Activated naive CD8-positive, alpha-beta T cell treated with anti-CD3 and anti-CD28 coated beads, Interleukin-2, amount 50 U/mL, for 16 hours (primary cell): ENCODE measurements around the gene LLPH.
"Not testable (repeated sequence)": the region's sequence is repeated elsewhere in the genome, so short reads cannot be mapped to it uniquely, and the experiment has no call there.

Experiments
- DNase-seq: peaks from one replicate; pipeline ENCODE4 v3.0.0-alpha.2; 2020; ENCODE audit warnings: low read depth, low spot score

LLPH gene

DNA sequence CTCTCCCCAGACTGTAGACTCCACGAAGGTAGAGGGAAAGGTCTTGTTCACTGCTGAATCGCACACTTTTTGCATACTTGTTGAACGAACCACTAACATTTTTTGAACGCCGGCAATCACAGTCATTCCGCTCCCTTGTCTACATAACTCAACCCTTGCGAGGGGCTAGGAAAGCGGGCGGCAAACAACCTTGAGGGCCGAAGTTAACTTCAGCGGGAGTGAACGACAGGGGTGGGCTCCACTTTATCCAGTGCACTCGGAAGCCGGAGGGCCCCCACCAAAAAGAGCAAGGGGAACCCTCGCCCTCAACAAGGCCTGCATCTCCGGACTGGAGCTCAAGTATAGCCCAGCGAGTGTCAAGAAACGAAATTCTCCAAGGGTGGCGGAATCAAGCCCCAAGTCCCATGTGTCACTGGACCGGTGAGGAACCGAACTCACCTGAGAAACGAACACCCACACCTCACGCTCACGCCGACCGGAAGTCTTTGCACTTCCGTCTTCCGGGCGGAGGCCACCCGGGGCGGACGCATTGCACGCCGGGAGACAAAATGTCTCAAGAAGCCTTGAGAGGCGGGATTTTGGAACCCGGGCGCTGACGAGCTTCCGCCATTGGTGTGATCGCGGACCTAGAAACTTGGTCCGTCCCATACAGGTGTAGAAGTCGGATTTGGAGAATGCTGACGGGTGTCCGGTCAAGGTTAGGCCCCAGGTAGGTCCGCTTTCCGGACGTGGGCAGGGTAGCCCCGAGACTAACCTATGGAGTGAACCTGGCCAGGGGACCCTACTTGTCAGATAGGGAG lies at the start of gene LLPH:
LLPH (minus strand) TSS at position 484 of the 800 bp plus-strand sequence. CDS start 1,644 bp downstream, outside the sequence.
- peak; percentile 85 for DNase-seq

DNA sequence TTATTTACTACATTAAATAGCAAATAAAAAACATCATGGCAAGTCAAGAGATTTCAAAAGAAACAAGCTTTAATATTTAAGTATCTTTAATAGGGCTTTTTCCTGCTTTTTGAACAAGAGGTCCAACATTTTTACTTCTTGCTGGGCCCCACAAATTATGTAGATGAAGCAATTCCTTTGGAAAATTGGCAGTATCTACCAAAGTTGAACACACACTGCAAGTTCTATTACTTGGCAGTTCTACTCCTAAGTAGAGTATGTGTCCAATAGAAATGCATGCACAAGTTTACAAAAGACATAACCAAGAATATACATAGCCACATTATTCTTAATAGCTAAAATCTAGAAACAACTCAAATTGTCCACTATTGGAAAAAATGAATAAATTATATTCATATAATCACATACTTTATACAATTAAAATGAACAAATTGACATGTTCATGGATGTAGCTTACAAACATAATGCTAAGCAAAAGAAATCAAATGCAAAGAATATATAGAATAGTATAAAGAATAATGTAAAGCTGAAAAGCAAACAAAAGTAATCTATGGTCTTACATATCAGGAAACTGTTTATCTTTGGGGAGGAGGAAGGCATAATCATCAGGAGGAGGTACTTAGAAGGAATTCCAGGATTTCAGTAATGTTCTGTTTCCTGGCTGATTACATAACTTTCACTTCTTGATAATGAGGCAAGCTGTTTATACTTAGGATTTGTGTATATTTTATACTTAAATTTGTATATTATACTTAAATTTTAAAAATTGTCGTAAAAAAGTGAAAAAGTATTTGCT lies 45.8 kb upstream of the LLPH start:
- DNase-seq = no peak

DNA sequence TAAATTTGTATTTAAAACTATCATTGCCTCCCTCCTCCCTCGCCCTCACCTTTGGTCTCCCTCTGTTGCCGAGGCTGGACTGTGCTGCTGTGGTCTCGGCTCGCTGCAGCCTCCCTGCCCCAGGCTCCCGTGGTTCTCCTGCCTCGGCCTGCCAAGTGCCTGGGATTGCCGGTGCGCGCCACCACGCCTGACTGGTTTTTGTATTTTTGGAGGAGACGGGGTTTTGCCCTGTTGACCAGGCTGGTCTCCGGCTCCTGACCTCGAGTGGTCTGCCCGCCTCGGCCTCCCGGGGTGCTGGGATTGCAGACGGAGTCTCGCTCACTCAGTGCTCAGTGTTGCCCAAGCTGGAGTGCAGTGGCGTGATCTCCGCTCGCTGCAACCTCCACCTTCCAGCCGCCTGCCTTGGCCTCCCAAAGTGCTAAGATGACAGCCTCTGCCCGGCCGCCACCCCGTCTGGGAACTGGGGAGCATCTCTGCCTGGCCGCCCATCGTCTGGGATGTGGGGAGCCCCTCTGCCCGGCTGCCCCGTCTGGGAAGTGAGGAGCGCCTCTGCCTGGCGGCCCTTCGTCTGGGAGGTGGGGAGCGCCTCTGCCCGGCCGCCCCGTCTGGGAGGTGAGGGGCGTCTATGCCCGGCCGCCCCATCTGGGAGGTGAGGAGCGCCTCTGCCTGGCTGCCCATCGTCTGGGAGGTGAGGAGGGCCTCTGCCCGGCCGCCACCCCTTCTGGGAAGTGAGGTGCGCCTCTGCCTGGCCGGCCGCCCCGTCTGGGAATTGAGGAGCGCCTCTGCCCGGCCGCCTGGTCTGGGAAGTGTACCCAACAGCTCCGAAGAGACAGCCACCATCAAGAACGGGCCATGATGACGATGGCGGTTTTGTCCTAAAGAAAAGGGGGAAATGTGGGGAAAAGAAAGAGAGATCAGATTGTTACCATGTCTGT lies 44.1 kb upstream of the LLPH start:
- not testable (repeated sequence) for DNase-seq

DNA sequence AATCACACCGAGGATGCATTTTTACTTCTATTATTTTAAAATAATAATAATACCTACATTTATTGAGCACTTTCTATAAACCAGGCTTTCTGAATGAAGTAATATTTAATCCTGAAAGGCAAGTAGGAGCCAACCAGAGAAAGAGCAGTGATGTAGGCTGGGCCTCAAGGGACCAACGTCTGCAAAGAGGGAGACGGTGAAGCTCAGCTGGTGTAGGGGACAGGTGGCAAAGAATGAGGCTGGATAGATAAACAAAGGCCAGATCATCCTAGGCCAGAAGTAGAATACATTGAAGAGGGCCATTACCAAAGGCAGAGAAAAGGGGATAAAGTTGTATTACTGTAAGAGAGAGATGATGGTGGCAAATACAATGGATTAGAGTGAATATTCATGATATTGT lies 40.1 kb upstream of the LLPH start:
- no peak for DNase-seq

DNA sequence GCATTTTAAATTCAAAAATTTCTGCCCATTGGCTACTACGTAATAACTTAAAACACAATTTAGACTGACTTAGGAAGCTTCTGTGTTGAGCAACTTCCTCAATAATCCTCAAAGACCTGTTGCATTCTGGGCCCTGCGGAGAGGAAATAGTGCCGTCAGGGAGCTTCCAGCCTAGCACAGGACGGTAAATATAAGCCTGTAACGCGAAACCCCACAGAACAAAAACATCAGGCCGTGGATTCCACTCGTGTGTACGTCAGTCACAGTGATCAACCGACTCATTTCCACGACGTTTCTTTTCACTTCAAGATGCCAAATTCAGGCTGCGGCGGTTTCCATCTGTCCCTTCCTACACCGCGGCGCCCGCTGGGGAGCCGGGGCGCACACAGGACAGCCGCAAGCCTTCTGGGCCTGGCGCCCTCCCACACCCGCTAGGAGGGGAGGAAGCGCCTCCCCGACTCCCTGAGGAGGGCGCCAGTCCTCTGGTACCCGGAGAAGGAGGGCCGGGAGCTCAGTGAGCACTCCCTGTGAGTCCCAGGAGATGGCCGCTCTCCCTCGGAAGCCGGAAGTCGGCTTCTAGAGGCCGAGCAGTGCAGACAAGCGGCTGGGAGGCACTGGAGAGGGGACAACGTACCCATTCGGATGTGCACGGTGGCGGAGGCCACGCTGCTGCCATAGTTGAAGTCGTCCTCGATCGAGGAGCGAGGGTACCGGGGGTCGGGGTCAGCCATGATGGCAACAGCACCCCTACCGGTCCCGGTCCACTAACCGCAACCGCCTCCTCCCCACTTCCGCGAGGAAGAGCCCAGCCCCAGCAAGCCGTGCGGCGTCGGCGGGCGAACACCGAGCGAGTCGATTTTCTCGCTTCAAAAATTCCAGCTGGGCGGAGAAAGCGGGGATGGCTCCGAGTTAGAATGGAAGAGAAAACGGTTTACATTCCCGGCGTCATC lies 38.9 kb upstream of the LLPH start, which contains the start of gene TMBIM4:
TMBIM4 (minus strand) TSS at position 776 of the 950 bp plus-strand sequence; CDS start at position 731, 45 bp downstream.
- DNase-seq = peak; percentile 65

DNA sequence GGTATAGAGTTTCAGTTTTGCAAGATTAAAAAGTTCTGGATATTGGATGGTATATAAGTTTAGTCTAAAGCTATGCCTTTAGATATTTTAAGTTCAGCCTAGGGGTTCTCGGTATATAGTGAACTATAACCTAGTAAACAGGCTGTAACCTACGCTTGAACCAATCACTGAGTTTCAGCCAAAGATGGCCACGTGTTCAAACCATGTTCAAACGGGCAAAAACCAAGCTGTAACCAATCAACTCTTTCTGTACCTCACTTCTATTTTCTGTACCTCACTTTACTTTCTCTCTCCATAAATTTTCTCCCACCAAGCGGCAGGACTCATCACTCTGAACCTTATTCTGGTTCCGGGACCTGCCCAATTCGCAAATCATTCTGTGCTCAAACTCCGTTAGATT lies 37.9 kb upstream of the LLPH start:
- DNase-seq = no peak

DNA sequence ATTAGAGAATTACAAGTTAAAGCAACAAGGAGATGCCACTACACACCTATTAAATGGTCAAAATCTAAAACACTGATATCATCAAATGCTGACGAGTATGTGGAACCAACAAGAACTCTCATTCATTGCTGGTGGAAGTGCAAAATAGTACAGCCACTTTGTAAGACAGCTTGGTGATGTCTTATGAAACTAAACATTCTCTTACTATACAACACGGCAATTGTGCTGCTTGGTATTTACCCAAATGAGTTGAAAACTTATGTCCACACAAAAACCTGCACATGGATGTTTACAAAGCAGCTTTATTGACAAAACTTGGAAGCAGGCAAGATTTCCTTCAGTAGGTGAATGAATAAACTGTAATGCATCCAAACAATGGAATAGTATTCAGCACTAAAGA lies 36.0 kb upstream of the LLPH start:
- no peak for DNase-seq

DNA sequence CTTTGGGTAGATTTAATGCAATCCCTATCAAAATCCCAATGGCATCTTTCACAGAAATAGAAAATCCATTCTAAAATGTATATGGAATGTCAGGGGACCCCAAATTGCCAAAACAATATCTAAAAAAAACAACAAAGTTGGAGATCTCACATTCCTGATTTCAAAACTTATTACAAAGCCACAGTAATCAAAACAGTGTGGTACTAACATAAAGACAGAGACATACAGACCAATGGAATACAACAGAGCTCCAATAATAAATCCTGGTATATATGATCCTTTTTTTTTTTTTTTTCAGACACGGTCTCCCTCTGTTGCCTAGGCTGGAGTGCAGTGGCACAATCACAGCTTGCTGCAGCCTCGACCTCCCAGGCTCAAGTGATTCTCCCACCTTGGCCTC lies 34.6 kb upstream of the LLPH start:
- DNase-seq = no peak

DNA sequence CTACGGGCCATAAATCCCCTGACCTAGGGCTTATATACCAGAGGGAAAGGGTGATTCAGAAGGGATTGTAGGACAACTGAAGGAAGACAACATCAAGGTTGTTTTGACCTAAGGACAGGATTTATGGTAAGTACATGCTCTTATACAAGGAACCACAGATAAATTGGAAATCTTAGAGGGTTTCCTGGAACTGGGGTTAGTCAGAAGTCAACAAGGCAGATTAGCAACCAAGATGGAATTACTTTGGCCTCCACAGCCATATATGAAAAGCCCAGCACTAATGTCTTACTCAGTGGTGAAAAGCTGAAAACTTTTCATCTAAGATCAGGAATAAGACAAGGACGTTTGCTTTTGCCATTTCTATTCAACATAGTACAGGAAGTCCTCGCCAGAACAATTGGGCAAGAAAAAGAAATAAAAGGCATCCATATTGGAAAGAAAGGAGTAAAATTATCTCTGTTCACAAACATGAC lies 33.8 kb upstream of the LLPH start:
- no peak for DNase-seq

DNA sequence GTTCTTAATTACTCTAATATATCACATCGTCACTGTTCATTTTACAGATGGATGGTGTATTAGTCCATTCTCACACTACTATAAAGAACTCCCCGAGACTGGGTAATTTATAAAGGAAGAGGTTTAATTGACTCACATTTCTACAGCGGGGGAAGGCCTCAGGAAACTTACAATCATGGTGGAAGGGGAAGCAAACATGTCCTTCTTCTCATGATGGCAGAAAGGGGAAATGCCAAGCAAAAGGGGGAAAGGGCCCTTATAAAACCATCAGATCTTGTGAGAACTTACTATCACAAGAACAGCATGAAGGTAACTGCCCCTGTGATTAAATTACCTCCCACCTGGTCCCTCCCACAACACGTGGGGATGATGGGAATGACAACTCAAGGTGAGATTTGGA lies 32.7 kb upstream of the LLPH start:
- no peak for DNase-seq

DNA sequence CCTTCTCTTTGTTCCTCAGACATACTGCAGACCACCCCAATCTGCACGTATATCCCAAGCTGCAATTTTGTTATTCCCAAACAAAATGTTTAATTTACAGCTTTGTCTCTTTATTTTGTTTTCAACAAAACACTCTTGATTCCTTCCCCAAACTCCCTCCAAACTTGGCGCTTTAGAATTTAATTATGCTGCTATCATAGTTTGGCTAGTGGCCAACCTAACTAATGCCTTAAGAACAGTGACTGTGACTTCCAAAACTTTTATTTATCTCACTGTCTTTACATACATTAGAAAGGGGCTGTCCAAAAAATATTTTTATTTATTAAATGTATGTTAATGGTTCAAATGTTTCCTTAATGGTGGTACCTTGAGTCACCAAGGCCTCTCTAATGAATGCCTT lies 32.2 kb upstream of the LLPH start:
- DNase-seq = no peak

DNA sequence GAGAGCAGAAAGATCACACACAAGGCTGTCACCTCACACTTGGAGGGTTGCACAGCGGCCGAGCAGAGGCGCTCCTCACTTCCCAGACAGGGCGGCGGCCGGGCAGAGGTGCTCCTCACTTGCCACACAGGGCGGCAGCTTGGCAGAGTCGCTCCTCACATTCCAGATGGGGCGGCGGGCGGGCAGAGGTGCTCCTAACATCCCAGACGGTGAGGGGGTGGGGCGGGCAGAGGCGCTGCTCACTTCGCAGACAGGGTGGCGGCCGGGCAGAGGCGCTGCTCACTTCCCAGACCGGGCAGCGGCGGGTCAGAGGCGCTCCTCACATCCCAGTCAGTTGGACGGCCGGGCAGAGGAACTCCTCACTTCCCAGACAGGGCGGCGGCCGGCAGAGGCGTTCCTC lies 30.2 kb upstream of the LLPH start:
- no peak for DNase-seq

DNA sequence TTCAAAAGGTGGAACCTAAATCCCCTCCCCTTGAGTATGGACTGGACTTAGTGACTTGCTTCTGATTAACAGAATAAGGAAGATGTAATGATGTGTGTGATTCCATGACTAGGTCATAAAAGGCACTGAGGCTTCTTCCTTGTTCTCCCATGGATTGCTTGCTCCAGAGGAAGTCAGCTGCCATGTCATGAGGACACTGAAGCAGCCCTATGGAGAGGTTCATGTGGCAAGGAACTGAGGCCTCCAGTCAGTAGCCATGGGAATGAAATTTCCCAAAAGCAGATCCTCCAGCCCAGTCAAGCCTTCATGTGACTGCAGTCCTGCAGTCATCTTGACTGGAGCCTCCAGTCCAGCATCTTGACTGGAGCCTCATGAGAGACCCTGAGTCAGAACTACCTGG lies 28.6 kb upstream of the LLPH start:
- no peak for DNase-seq

DNA sequence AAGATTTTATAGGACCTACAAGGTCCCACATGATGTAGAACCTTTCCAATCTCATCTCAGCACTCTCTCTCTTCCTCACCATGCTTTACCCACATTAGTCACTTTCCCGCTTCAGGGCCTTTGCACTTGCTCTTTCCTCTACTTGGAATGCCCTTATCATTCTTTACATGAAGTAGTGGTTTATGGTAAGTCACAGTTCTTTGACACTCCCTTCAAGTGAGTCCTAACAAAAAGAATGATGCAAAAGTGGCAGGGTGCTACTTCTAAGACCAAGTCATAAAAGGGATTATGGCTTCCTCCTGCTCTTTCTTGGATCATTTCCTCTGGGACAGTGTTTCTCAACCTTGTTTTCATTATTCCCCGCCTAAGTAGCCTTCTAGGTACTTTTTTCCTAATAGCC lies 26.1 kb upstream of the LLPH start:
- DNase-seq = no peak

DNA sequence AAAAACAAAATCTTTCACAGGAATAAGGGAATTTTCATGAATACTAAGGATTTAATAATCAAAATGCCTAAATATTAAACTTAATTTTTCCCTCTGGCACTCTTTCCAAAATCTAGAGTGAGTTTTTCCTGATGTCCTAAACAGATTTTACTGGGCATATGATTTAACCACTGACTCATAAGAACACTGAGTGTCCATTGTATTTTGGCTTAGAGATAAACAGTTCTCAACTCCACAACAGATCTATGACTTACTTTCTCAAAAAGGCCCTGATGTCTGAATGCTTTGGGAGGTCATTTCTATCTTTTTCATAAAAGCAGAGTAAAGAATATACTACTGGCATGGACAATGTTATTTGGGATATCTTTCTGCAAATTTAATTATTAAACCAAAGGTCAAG lies 24.2 kb upstream of the LLPH start:
- no peak for DNase-seq

DNA sequence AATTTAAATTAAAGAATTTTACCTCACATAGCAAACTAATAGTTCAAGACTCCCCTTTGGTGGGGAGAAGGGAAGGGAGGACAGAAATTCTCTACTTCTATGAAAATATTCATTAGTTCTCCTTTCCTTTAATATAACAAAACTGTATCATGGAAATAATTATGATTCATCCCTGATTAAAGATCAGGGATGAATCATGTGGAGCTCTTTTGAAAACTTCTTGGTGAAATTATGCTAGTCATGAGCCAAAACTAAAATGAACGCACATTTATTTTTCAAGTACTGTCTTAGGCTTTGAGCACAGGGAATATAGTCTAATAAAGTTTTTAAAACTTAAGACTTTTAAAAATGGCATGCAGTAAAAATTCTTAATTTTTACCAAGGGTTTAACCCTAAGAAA lies 22.2 kb upstream of the LLPH start:
- no peak for DNase-seq

DNA sequence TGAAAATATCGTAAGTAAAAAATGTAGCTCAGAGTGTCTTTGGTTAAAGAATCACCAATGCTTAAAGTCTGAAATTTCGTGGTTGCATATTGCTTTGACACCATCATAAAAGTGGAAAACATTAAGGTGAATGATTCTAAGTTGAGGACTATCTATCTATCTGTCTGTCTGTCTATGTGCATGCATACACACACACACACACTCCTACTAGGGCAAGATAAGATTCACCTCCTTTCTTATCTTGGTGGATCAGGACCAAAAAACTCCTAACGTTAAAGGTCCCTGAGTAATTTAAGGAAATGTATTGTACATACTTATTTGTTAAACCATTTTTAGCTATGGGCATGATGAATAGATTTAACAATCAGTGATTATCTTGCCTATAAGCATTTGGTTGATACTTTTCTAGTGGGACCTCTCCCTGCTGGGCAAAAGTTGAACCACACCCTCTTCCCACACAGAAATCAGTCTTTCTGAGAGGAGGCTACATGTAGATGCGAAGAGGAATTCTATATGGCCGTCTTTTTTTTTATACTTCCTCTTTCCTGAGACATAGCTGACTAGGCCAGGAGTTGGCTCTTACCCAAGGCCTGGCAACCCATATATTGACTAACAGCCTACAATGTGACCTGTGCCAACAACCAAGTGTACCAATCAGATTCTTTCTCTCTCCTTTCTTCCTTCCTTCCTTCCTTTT lies 19.3 kb upstream of the LLPH start:
- no peak for DNase-seq

DNA sequence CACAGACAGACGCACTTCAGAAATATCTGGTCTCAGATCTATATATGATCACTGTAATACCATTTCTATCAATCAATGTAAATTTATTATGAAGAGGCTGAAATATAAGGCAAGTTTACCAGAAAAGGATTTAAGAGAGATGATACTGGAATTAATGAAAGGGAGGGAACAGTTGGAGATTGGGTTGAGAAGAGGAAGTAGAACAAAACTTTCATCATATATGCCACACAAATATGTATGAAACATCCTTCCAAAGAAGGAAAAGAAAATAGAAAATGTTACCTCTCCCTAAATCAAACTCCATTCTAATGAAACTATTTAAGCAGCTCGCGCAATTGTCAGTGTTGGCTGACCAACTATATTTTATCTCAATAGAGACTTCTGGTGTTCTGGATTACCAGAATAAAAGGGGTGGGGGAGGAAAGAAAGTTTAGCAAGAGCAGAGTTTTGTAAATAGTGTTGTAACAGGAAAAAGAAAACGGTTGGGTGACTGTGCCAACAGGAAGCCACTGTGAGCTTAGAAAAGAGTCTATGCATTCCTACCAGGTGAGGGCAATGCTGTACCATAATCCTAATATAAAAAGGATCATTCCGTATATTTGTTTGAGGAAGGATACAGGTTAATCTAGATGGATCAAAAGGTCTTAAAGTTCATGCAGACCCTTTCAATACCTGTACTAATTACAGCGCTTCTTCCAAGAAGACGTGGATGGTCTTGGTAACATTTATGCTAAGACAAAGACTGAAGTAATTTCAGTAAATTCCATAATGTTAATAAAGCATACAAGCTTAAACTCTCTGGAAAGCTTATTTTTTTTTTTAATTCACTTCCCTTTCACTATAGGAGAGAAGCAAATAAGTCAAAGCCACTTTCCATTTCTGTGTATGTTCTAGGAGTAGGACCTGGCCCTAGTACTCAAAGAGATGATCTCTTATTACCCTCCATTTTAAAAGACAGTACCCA lies 14.5 kb upstream of the LLPH start:
- no peak for DNase-seq

DNA sequence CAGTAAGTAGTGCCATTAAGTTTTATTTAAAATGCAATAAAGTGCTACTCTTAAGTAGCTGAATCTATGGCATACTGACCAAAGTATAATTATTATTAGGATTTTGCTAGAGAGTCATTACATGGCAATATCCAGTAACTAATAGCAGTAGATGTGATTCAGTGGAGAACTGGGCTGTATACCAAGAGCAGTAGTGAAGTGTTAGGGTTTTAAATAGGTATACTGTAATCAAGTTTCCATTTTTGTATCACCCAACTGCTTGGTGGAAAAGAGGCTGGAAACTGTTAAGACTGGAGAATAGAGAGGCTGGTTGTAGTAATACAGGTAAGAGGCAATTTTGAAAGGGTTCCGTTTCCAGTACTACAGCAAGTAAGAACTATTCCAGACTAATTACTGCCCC lies 13.3 kb upstream of the LLPH start:
- no peak for DNase-seq
